CD14-positive monocyte (primary cell): ENCODE measurements around the gene BRSK2. TPM values are rescaled to one million over a fixed set of nuclear protein-coding genes. Genes with fewer than 3 reads are reported as not detected.

Source experiments
- DNase-seq, 3 donors: peaks; one replicate each; pipeline ENCODE4 v3.0.0-alpha.2; 2011 to 2022
- H2AFZ ChIP-seq: 2 replicates; pipeline ENCODE4 v1.6.0; 2012; ENCODE audit warnings: mild to moderate bottlenecking, low read depth, low read length, inconsistent platforms; ENCODE audit not compliant: insufficient read depth, poor library complexity, severe bottlenecking
- H3K27ac ChIP-seq, 2 donors: 1 replicate in 1 of 2; 2 replicates in 1 of 2; pipeline ENCODE4 v1.5.1; 2012 to 2013; ENCODE audit warnings: low read length in 2 of 2, control low read depth in 1 of 2, inconsistent platforms in 1 of 2, low read depth in 1 of 2, mild to moderate bottlenecking in 1 of 2
- H3K27me3 ChIP-seq, 2 donors: one replicate each; pipeline versions ENCODE4 v1.6.0 to v1.6.1; 2011 to 2013; ENCODE audit warnings: low read length in 2 of 2; ENCODE audit not compliant: control insufficient read depth in 2 of 2, insufficient read depth in 2 of 2
- H3K36me3 ChIP-seq, 2 donors: replicated peaks in 1 of 2; 1 replicate in 1 of 2; 2 replicates in 1 of 2; pipeline versions ENCODE4 v1.5.1 to v1.6.1; 2012 to 2013; ENCODE audit warnings: low read length in 2 of 2, control low read depth in 1 of 2, inconsistent platforms in 1 of 2, mild to moderate bottlenecking in 1 of 2; ENCODE audit not compliant: insufficient read depth in 2 of 2, control insufficient read depth in 1 of 2
- H3K4me1 ChIP-seq, 2 donors: 1 replicate in 1 of 2; 2 replicates in 1 of 2; pipeline versions ENCODE4 v1.5.1 to v1.6.1; 2012 to 2013; ENCODE audit warnings: low read length in 2 of 2, control low read depth in 1 of 2, inconsistent platforms in 1 of 2, mild to moderate bottlenecking in 1 of 2, moderate library complexity in 1 of 2; ENCODE audit not compliant: insufficient read depth in 2 of 2, control insufficient read depth in 1 of 2
- H3K4me2 ChIP-seq: replicated peaks from 2 replicates; pipeline ENCODE3; 2012; ENCODE audit warnings: low read length, moderate library complexity, mild to moderate bottlenecking; ENCODE audit not compliant: poor library complexity, severe bottlenecking; ENCODE audit errors: extremely low read depth
- H3K4me3 ChIP-seq, 3 experiments: fragments of 200-600 bp in 1 of 3; sonication (generic) in 1 of 3; replicated peaks in 1 of 3; 1 replicate in 2 of 3; 2 replicates in 1 of 3; pipeline ENCODE4 v1.5.1; 2011 to 2013; ENCODE audit warnings: low read length in 3 of 3, mild to moderate bottlenecking in 3 of 3, control low read depth in 2 of 3, low read depth in 2 of 3, inconsistent platforms in 1 of 3, moderate library complexity in 1 of 3
- H3K79me2 ChIP-seq: 2 replicates; pipeline ENCODE4 v1.6.0; 2012; ENCODE audit warnings: mild to moderate bottlenecking, control low read depth, inconsistent platforms, low read length, moderate library complexity; ENCODE audit not compliant: insufficient read depth
- H3K9ac ChIP-seq: 2 replicates; pipeline ENCODE4 v1.6.0; 2017; ENCODE audit warnings: low read length, mild to moderate bottlenecking; ENCODE audit not compliant: insufficient read depth, poor library complexity, severe bottlenecking
- H3K9me3 ChIP-seq, 2 donors: replicated peaks in 1 of 2; 1 replicate in 1 of 2; 2 replicates in 1 of 2; pipeline versions ENCODE4 v1.5.1 to v1.6.1; 2012 to 2013; ENCODE audit warnings: low read length in 2 of 2, control low read depth in 1 of 2; ENCODE audit not compliant: control insufficient read depth in 1 of 2, insufficient read depth in 1 of 2
- H4K20me1 ChIP-seq: 2 replicates; pipeline ENCODE4 v1.6.0; 2012; ENCODE audit warnings: mild to moderate bottlenecking, low read length, control low read depth, moderate library complexity; ENCODE audit not compliant: insufficient read depth
- H3K27ac Mint-ChIP-seq, 7 donors: one replicate each; pipeline ENCODE4 v1.8.0; 2020; ENCODE audit warnings: mild to moderate bottlenecking in 7 of 7, mixed read lengths in 7 of 7, moderate library complexity in 6 of 7, inconsistent platforms in 2 of 7
- H3K27me3 Mint-ChIP-seq, 3 donors: one replicate each; pipeline ENCODE4 v1.8.0; 2021 to 2022; ENCODE audit warnings: low read depth in 3 of 3, mild to moderate bottlenecking in 3 of 3, mixed read lengths in 3 of 3, moderate library complexity in 3 of 3, inconsistent platforms in 1 of 3
- H3K36me3 Mint-ChIP-seq, 2 donors: one replicate each; pipeline ENCODE4 v1.8.0; 2020; ENCODE audit warnings: mixed read lengths in 2 of 2, inconsistent platforms in 1 of 2, mild to moderate bottlenecking in 1 of 2
- H3K4me1 Mint-ChIP-seq: one replicate; pipeline ENCODE4 v1.8.0; 2020; ENCODE audit warnings: mild to moderate bottlenecking, mixed read lengths
- H3K4me3 Mint-ChIP-seq, 2 donors: one replicate each; pipeline ENCODE4 v1.8.0; 2020; ENCODE audit warnings: mild to moderate bottlenecking in 2 of 2, mixed read lengths in 2 of 2, moderate library complexity in 1 of 2
- H3K9me3 Mint-ChIP-seq, 7 donors: one replicate each; pipeline ENCODE4 v1.8.0; 2020 to 2022; ENCODE audit warnings: mixed read lengths in 7 of 7, mild to moderate bottlenecking in 6 of 7, moderate library complexity in 6 of 7, inconsistent platforms in 2 of 7
- WGBS: methylation state at CpG from one replicate; pipeline ENCODE4 v1.1.5; 2013; ENCODE audit warnings: missing lambda C conversion rate; ENCODE audit not compliant: insufficient coverage; 5-methylcytosine and 5-hydroxymethylcytosine counted together
- intact Hi-C, 2 donors: fragments of 100-400 bp; cut with micrococcal nuclease; formaldehyde crosslinking; loops; one replicate each; pipeline versions ENCODE4 v1.15.0 to v1.15.1; 2023
- polyA plus RNA-seq, 3 donors: library from polyadenylated mRNA; depleted of rRNA in 1 of 3; unstranded in 2 of 3; stranded (reverse) in 1 of 3; fragments of 300-500 nt in 2 of 3; fragments of >200 nt in 1 of 3; fragmentation: Illumina TruSeq in 2 of 3; gene quantifications; 1 replicate in 2 of 3; 2 replicates in 1 of 3; pipeline ENCODE4 v1.2.3, GENCODE V29; 2012 to 2021
- TF ChIP-seq, protein P1 (sequence below): fragments of 200-600 bp; IDR thresholded peaks from one replicate; pipeline ENCODE4 v1.8.0; 2022; ENCODE audit warnings: antibody characterized with exemption, mild to moderate bottlenecking

Gene BRSK2
- polyA plus RNA-seq, 3 donors, result 0.13 TPM; not detected in 2

- intact Hi-C loops, result no loop called here
- no peak overlapping the region for H2AFZ ChIP-seq
- WGBS, result 86% methylated on average over 10 of the region's 18 CpGs
- H3K9me3 Mint-ChIP-seq, result peaks cover 0 to 2% (median 0%) of the 10 kb centered on the region in 7 donors
- no peaks in the 10 kb centered on the region for H3K27me3 ChIP-seq
- H3K36me3 Mint-ChIP-seq, result no peaks in the 10 kb centered on the region
- no peak overlapping the region for H3K27ac Mint-ChIP-seq
- no peak overlapping the region for H3K4me2 ChIP-seq
- H3K4me3 ChIP-seq, result no peak overlapping the region
- no peaks in the 10 kb centered on the region for H3K79me2 ChIP-seq
- peaks cover 0 to 5% of the 10 kb centered on the region in 2 donors for H3K9me3 ChIP-seq
- no peaks in the 10 kb centered on the region for H3K4me1 Mint-ChIP-seq
- no peak overlapping the region for H3K4me3 Mint-ChIP-seq
- H4K20me1 ChIP-seq, result no peaks in the 10 kb centered on the region
- no peak for DNase-seq
- H3K4me1 ChIP-seq, result no peaks in the 10 kb centered on the region
- H3K27ac ChIP-seq, result no peak overlapping the region
- H3K9ac ChIP-seq, result no peak overlapping the region
- no peaks in the 10 kb centered on the region for H3K36me3 ChIP-seq
- peaks cover 2 to 3% (median 2%) of the 10 kb centered on the region in 3 donors for H3K27me3 Mint-ChIP-seq
- TF ChIP-seq, protein P1, sequence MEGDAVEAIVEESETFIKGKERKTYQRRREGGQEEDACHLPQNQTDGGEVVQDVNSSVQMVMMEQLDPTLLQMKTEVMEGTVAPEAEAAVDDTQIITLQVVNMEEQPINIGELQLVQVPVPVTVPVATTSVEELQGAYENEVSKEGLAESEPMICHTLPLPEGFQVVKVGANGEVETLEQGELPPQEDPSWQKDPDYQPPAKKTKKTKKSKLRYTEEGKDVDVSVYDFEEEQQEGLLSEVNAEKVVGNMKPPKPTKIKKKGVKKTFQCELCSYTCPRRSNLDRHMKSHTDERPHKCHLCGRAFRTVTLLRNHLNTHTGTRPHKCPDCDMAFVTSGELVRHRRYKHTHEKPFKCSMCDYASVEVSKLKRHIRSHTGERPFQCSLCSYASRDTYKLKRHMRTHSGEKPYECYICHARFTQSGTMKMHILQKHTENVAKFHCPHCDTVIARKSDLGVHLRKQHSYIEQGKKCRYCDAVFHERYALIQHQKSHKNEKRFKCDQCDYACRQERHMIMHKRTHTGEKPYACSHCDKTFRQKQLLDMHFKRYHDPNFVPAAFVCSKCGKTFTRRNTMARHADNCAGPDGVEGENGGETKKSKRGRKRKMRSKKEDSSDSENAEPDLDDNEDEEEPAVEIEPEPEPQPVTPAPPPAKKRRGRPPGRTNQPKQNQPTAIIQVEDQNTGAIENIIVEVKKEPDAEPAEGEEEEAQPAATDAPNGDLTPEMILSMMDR, result peak; percentile 13
Observed at GRCh38 chr11:1458340-1459218, 68.8 kb downstream of the BRSK2 start.

DNA sequence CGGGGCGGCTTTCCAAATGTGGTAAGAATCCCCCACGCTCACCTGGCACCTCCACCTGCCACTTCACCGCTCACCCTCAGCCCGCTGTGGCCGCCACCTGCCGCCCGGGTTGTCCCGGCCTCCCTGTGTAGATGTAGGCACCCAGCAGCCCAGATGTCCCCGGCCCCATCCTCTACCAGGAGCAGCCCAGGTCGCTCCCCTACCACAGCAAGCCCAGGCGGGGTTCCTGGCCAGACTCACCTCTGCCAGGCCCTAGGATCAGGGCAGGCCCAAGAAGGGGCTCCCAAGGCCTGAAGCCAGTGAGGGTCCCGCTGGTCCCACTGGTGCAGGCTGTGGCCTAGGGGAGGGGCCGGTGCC lies 69.5 kb downstream of the BRSK2 start:
- Mint-ChIP-seq H3K4me3 (no peak overlapping the region), H3K27ac (no peak overlapping the region), H3K27me3 (peaks cover 0 to 3% (median 0%) of the 10 kb centered on the region in 3 donors), H3K36me3 (no peaks in the 10 kb centered on the region), H3K4me1 (no peaks in the 10 kb centered on the region), H3K9me3 (peaks cover 0 to 7% (median 3%) of the 10 kb centered on the region in 7 donors)
- no peak for DNase-seq
- Histone ChIP-seq H3K36me3 (no peaks in the 10 kb centered on the region), H3K9me3 (peaks cover 0 to 11% of the 10 kb centered on the region in 2 donors), H3K27me3 (no peaks in the 10 kb centered on the region), H3K4me2 (no peak overlapping the region), H3K4me3 (no peak overlapping the region), H3K9ac (no peak overlapping the region), H4K20me1 (no peaks in the 10 kb centered on the region), H3K27ac (no peak overlapping the region), H3K79me2 (no peaks in the 10 kb centered on the region), H2AFZ (no peak overlapping the region), H3K4me1 (no peaks in the 10 kb centered on the region)
- intact Hi-C loops, result no loop called here
- TF ChIP-seq, protein P1, result no peak
- WGBS, result 88% methylated on average over 13 of the region's 14 CpGs
